WTC11 (cell line): ENCODE results near the gene CTDP1. TPM values are rescaled to one million over a fixed set of nuclear protein-coding genes. Genes with fewer than 3 reads are reported as not detected.

Source experiments
- ATAC-seq: fragments of 200-7000 bp; cut with Tn5 transposase; 2 replicates; pipeline ENCODE4 v1.10.0; 2021; ENCODE audit warnings: mild to moderate bottlenecking, moderate library complexity
- CTCF ChIA-PET: fragments of 300-600 bp; sonication (Branson Sonifier 250); formaldehyde crosslinking; loops from one replicate; lab custom pipeline; 2021; ENCODE audit warnings: antibody characterized with exemption; lab: Charles Lee
- POLR2A ChIA-PET: fragments of 350-600 bp; sonication (Branson Sonifier 250); formaldehyde crosslinking; loops from one replicate; lab custom pipeline; 2021; ENCODE audit warnings: antibody characterized with exemption; lab: Charles Lee
- DNase-seq: peaks from one replicate; pipeline ENCODE4 v3.0.0; 2021; ENCODE audit warnings: low spot score
- H3K27ac Mint-ChIP-seq: 2 replicates; pipeline ENCODE4 v1.8.0; 2021; ENCODE audit warnings: mixed read lengths
- H3K27me3 Mint-ChIP-seq: 2 replicates; pipeline ENCODE4 v1.8.0; 2021; ENCODE audit warnings: low read depth, mild to moderate bottlenecking, moderate library complexity, mixed read lengths
- H3K36me3 Mint-ChIP-seq: 2 replicates; pipeline ENCODE4 v1.8.0; 2021; ENCODE audit warnings: mixed read lengths
- H3K4me1 Mint-ChIP-seq: 2 replicates; pipeline ENCODE4 v1.8.0; 2022; ENCODE audit warnings: mixed read lengths
- H3K4me3 Mint-ChIP-seq: 2 replicates; pipeline ENCODE4 v1.8.0; 2021; ENCODE audit warnings: mild to moderate bottlenecking, moderate library complexity, mixed read lengths
- H3K9me3 Mint-ChIP-seq: 2 replicates; pipeline ENCODE4 v1.8.0; 2021; ENCODE audit warnings: mixed read lengths
- GABPB1 ChIP-seq: sonication (generic); formaldehyde crosslinking; IDR thresholded peaks from 2 replicates; pipeline ENCODE4 v1.8.1; 2023; ENCODE audit warnings: mild to moderate bottlenecking, missing genetic modification reagents
- GTF2I ChIP-seq: fragments of 250-450 bp; sonication (Bioruptor Pico); conservative IDR thresholded peaks from 2 replicates; pipeline ENCODE4 v1.4.0; 2021; ENCODE audit warnings: mild to moderate bottlenecking
- NR1H2 ChIP-seq: sonication (generic); formaldehyde crosslinking; IDR thresholded peaks from 2 replicates; pipeline ENCODE4 v1.9.0; 2021; ENCODE audit warnings: mild to moderate bottlenecking, moderate library complexity, missing genetic modification reagents
- OVOL2 ChIP-seq: fragments of 250-450 bp; sonication (Bioruptor Pico); IDR thresholded peaks from 2 replicates; pipeline ENCODE4 v1.9.0; 2021; ENCODE audit warnings: mild to moderate bottlenecking, borderline replicate concordance
- SP1 ChIP-seq: sonication (generic); formaldehyde crosslinking; conservative IDR thresholded peaks from 2 replicates; pipeline ENCODE4 v1.8.1; 2022; ENCODE audit warnings: missing genetic modification reagents
- ZNF138 ChIP-seq: sonication (generic); formaldehyde crosslinking; conservative IDR thresholded peaks from 2 replicates; pipeline ENCODE4 v1.8.1; 2022; ENCODE audit warnings: mild to moderate bottlenecking, moderate library complexity, missing genetic modification reagents
- ZNF219 ChIP-seq: sonication (generic); formaldehyde crosslinking; IDR thresholded peaks from 2 replicates; pipeline ENCODE4 v1.8.0; 2023; ENCODE audit warnings: missing genetic modification reagents, mild to moderate bottlenecking, borderline replicate concordance
- ZNF671 ChIP-seq: fragments of 250-450 bp; sonication (Bioruptor Pico); IDR thresholded peaks from 2 replicates; pipeline ENCODE4 v1.8.0; 2021; ENCODE audit warnings: mild to moderate bottlenecking
- total RNA-seq: library from RNA; stranded (reverse); gene quantifications from 3 replicates; pipeline ENCODE4 v1.2.3, GENCODE V29; 2021
- TF ChIP-seq, protein P1 (sequence below): sonication (generic); formaldehyde crosslinking; IDR thresholded peaks from 2 replicates; pipeline ENCODE4 v1.8.1; 2022; ENCODE audit warnings: low read depth, mild to moderate bottlenecking, moderate library complexity, missing genetic modification reagents, borderline replicate concordance
- TF ChIP-seq, protein P2 (sequence below): fragments of 250-450 bp; sonication (Bioruptor Pico); IDR thresholded peaks from 2 replicates; pipeline ENCODE4 v1.9.0; 2021; ENCODE audit warnings: mild to moderate bottlenecking
- TF ChIP-seq, protein P3 (sequence below): fragments of 200-600 bp; IDR thresholded peaks from 2 replicates; pipeline ENCODE4 v1.8.0; 2022; ENCODE audit warnings: antibody characterized with exemption
- TF ChIP-seq, protein P4 (sequence below): sonication (generic); formaldehyde crosslinking; IDR thresholded peaks from 2 replicates; pipeline ENCODE4 v1.8.0; 2023; ENCODE audit warnings: mild to moderate bottlenecking, missing genetic modification reagents
- TF ChIP-seq, protein P5 (sequence below): fragments of 250-450 bp; sonication (Bioruptor Pico); IDR thresholded peaks from 2 replicates; pipeline ENCODE4 v1.8.0; 2021; ENCODE audit warnings: mild to moderate bottlenecking
- TF ChIP-seq, protein P6 (sequence below): sonication (generic); formaldehyde crosslinking; IDR thresholded peaks from 2 replicates; pipeline ENCODE4 v1.8.1; 2022; ENCODE audit warnings: missing genetic modification reagents, borderline replicate concordance
- TF ChIP-seq, protein P7 (sequence below): sonication (generic); formaldehyde crosslinking; IDR thresholded peaks from 2 replicates; pipeline ENCODE4 v1.8.1; 2023; ENCODE audit warnings: mild to moderate bottlenecking, missing genetic modification reagents, moderate library complexity
- TF ChIP-seq, protein P8 (sequence below): fragments of 250-450 bp; sonication (Bioruptor Pico); IDR thresholded peaks from 2 replicates; pipeline ENCODE4 v1.9.0; 2021; ENCODE audit warnings: mild to moderate bottlenecking, borderline replicate concordance

Gene CTDP1
- total RNA-seq, 1 experiment from 2014 or later = 39.7 TPM

DNA sequence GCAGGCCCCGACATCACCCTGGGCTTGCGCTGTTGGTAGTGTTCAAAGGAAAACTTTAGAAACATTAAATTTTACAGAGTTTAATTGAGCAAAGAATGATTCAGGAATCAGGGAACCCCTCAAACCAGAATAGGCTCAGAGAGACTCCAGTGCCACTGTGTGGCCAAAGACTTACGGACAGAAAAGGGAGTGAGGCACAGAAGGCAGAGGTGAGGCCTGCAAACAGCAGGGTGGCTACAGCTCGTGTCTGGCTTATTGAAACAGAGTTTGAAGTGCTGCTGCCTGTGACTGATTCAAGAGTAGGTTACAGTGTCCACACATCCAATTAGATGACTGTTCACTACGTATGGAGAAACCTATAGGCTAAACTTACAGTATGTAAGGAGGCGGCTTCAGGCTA, 2.4 kb upstream of the CTDP1 start (continued):
- TF ChIP-seq, protein P1, sequence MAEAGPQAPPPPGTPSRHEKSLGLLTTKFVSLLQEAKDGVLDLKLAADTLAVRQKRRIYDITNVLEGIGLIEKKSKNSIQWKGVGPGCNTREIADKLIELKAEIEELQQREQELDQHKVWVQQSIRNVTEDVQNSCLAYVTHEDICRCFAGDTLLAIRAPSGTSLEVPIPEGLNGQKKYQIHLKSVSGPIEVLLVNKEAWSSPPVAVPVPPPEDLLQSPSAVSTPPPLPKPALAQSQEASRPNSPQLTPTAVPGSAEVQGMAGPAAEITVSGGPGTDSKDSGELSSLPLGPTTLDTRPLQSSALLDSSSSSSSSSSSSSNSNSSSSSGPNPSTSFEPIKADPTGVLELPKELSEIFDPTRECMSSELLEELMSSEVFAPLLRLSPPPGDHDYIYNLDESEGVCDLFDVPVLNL (CRISPR knock-in tag) = no peak
- TF ChIP-seq, all 79 proteins: peak for 0

DNA sequence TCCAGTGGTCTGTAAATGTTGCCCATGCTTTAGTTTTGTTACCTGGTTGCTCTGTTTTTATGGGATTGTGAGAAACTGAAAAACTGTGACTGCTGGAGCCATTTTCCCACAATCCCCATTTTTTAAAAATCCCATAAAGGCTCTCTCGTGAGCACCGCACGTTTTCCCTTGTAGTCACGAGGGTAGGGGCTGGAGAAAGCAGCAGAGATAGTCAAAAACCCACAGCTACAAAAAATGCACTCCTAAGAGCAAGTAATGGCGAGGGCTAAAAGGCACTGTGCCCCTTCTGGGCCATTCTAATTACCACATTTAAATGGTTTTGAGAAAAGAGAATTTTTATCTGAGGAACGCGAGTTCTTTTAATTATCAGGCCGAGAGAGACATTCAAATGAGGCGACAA, 1.8 kb upstream of the CTDP1 start:
- DNase-seq (no peak), ATAC-seq (no peak)
- peak overlapping the region; percentile 93 for H3K4me3 Mint-ChIP-seq
- CTCF ChIA-PET = no interaction called here
- H3K9me3 Mint-ChIP-seq = 0 out of 2 replicates have a peak, but pooled peaks cover 4% of the 10 kb centered on the region
- H3K27me3 Mint-ChIP-seq = no peaks in the 10 kb centered on the region
- peak overlapping the region; percentile 96 for H3K27ac Mint-ChIP-seq
- POLR2A ChIA-PET = no interaction called here
- H3K36me3 Mint-ChIP-seq = peaks cover 18% of the 10 kb centered on the region
- no peak for TF ChIP-seq OVOL2
- TF ChIP-seq, protein P2, sequence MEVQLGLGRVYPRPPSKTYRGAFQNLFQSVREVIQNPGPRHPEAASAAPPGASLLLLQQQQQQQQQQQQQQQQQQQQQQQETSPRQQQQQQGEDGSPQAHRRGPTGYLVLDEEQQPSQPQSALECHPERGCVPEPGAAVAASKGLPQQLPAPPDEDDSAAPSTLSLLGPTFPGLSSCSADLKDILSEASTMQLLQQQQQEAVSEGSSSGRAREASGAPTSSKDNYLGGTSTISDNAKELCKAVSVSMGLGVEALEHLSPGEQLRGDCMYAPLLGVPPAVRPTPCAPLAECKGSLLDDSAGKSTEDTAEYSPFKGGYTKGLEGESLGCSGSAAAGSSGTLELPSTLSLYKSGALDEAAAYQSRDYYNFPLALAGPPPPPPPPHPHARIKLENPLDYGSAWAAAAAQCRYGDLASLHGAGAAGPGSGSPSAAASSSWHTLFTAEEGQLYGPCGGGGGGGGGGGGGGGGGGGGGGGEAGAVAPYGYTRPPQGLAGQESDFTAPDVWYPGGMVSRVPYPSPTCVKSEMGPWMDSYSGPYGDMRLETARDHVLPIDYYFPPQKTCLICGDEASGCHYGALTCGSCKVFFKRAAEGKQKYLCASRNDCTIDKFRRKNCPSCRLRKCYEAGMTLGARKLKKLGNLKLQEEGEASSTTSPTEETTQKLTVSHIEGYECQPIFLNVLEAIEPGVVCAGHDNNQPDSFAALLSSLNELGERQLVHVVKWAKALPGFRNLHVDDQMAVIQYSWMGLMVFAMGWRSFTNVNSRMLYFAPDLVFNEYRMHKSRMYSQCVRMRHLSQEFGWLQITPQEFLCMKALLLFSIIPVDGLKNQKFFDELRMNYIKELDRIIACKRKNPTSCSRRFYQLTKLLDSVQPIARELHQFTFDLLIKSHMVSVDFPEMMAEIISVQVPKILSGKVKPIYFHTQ (CRISPR knock-in tag) = no peak
- no peak for TF ChIP-seq ZNF138 (CRISPR knock-in tag)
- TF ChIP-seq, protein P3, sequence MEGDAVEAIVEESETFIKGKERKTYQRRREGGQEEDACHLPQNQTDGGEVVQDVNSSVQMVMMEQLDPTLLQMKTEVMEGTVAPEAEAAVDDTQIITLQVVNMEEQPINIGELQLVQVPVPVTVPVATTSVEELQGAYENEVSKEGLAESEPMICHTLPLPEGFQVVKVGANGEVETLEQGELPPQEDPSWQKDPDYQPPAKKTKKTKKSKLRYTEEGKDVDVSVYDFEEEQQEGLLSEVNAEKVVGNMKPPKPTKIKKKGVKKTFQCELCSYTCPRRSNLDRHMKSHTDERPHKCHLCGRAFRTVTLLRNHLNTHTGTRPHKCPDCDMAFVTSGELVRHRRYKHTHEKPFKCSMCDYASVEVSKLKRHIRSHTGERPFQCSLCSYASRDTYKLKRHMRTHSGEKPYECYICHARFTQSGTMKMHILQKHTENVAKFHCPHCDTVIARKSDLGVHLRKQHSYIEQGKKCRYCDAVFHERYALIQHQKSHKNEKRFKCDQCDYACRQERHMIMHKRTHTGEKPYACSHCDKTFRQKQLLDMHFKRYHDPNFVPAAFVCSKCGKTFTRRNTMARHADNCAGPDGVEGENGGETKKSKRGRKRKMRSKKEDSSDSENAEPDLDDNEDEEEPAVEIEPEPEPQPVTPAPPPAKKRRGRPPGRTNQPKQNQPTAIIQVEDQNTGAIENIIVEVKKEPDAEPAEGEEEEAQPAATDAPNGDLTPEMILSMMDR = no peak
- TF ChIP-seq, protein P4, sequence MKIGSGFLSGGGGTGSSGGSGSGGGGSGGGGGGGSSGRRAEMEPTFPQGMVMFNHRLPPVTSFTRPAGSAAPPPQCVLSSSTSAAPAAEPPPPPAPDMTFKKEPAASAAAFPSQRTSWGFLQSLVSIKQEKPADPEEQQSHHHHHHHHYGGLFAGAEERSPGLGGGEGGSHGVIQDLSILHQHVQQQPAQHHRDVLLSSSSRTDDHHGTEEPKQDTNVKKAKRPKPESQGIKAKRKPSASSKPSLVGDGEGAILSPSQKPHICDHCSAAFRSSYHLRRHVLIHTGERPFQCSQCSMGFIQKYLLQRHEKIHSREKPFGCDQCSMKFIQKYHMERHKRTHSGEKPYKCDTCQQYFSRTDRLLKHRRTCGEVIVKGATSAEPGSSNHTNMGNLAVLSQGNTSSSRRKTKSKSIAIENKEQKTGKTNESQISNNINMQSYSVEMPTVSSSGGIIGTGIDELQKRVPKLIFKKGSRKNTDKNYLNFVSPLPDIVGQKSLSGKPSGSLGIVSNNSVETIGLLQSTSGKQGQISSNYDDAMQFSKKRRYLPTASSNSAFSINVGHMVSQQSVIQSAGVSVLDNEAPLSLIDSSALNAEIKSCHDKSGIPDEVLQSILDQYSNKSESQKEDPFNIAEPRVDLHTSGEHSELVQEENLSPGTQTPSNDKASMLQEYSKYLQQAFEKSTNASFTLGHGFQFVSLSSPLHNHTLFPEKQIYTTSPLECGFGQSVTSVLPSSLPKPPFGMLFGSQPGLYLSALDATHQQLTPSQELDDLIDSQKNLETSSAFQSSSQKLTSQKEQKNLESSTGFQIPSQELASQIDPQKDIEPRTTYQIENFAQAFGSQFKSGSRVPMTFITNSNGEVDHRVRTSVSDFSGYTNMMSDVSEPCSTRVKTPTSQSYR (CRISPR knock-in tag) = no peak
- TF ChIP-seq, protein P5, sequence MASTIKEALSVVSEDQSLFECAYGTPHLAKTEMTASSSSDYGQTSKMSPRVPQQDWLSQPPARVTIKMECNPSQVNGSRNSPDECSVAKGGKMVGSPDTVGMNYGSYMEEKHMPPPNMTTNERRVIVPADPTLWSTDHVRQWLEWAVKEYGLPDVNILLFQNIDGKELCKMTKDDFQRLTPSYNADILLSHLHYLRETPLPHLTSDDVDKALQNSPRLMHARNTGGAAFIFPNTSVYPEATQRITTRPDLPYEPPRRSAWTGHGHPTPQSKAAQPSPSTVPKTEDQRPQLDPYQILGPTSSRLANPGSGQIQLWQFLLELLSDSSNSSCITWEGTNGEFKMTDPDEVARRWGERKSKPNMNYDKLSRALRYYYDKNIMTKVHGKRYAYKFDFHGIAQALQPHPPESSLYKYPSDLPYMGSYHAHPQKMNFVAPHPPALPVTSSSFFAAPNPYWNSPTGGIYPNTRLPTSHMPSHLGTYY (CRISPR knock-in tag) = no peak
- TF ChIP-seq, protein P1 (CRISPR knock-in tag) = no peak
- no peak for TF ChIP-seq ZNF671 (CRISPR knock-in tag)
- TF ChIP-seq ZNF219 (CRISPR knock-in tag) = no peak
- no peak for TF ChIP-seq GTF2I (CRISPR knock-in tag)
- TF ChIP-seq, protein P6, sequence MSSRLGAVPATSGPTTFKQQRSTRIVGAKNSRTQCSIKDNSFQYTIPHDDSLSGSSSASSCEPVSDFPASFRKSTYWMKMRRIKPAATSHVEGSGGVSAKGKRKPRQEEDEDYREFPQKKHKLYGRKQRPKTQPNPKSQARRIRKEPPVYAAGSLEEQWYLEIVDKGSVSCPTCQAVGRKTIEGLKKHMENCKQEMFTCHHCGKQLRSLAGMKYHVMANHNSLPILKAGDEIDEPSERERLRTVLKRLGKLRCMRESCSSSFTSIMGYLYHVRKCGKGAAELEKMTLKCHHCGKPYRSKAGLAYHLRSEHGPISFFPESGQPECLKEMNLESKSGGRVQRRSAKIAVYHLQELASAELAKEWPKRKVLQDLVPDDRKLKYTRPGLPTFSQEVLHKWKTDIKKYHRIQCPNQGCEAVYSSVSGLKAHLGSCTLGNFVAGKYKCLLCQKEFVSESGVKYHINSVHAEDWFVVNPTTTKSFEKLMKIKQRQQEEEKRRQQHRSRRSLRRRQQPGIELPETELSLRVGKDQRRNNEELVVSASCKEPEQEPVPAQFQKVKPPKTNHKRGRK (CRISPR knock-in tag) = no peak
- TF ChIP-seq, protein P7, sequence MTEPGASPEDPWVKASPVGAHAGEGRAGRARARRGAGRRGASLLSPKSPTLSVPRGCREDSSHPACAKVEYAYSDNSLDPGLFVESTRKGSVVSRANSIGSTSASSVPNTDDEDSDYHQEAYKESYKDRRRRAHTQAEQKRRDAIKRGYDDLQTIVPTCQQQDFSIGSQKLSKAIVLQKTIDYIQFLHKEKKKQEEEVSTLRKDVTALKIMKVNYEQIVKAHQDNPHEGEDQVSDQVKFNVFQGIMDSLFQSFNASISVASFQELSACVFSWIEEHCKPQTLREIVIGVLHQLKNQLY (CRISPR knock-in tag) = no peak
- TF ChIP-seq SP1 (CRISPR knock-in tag) = no peak
- TF ChIP-seq NR1H2 = no peak
- TF ChIP-seq GABPB1 (CRISPR knock-in tag) = no peak
- TF ChIP-seq, protein P8, sequence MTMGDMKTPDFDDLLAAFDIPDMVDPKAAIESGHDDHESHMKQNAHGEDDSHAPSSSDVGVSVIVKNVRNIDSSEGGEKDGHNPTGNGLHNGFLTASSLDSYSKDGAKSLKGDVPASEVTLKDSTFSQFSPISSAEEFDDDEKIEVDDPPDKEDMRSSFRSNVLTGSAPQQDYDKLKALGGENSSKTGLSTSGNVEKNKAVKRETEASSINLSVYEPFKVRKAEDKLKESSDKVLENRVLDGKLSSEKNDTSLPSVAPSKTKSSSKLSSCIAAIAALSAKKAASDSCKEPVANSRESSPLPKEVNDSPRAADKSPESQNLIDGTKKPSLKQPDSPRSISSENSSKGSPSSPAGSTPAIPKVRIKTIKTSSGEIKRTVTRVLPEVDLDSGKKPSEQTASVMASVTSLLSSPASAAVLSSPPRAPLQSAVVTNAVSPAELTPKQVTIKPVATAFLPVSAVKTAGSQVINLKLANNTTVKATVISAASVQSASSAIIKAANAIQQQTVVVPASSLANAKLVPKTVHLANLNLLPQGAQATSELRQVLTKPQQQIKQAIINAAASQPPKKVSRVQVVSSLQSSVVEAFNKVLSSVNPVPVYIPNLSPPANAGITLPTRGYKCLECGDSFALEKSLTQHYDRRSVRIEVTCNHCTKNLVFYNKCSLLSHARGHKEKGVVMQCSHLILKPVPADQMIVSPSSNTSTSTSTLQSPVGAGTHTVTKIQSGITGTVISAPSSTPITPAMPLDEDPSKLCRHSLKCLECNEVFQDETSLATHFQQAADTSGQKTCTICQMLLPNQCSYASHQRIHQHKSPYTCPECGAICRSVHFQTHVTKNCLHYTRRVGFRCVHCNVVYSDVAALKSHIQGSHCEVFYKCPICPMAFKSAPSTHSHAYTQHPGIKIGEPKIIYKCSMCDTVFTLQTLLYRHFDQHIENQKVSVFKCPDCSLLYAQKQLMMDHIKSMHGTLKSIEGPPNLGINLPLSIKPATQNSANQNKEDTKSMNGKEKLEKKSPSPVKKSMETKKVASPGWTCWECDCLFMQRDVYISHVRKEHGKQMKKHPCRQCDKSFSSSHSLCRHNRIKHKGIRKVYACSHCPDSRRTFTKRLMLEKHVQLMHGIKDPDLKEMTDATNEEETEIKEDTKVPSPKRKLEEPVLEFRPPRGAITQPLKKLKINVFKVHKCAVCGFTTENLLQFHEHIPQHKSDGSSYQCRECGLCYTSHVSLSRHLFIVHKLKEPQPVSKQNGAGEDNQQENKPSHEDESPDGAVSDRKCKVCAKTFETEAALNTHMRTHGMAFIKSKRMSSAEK (CRISPR knock-in tag) = no peak
- H3K4me1 Mint-ChIP-seq = peaks cover 29% of the 10 kb centered on the region
